Right cardiac atrium (tissue), 5 donors: ENCODE data around the gene CFAP70. TPM values are rescaled to one million over a fixed set of nuclear protein-coding genes. Genes with fewer than 3 reads are reported as not detected.

Source experiments
- ATAC-seq, 2 donors: fragments of 200-7000 bp; cut with Tn5 transposase; one replicate each; pipeline versions ENCODE4 v1.8.0 to v1.9.1; 2020; ENCODE audit warnings: moderate library complexity in 2 of 2, mild to moderate bottlenecking in 1 of 2
- DNase-seq, 3 donors: peaks; one replicate each; pipeline ENCODE4 v3.0.0-alpha.2; 2020
- H3K27ac ChIP-seq: one replicate; pipeline ENCODE4 v1.5.1; 2013; ENCODE audit warnings: mild to moderate bottlenecking, low read length, control low read depth, moderate library complexity
- H3K27me3 ChIP-seq: one replicate; pipeline ENCODE4 v1.6.1; 2013; ENCODE audit not compliant: control insufficient read depth, insufficient read depth
- H3K4me1 ChIP-seq: one replicate; pipeline ENCODE4 v1.6.1; 2013; ENCODE audit warnings: low read length; ENCODE audit not compliant: control insufficient read depth, insufficient read depth
- H3K4me3 ChIP-seq: one replicate; pipeline ENCODE4 v1.5.1; 2013; ENCODE audit warnings: low read length, control low read depth
- H3K9me3 ChIP-seq: one replicate; pipeline ENCODE4 v1.6.1; 2013; ENCODE audit warnings: low read length; ENCODE audit not compliant: control insufficient read depth
- WGBS: extraction: QIAGEN DNeasy Blood & Tissue Kit; methylation state at CpG from one replicate; pipeline ENCODE4 v1.1.7; 2013; 5-methylcytosine and 5-hydroxymethylcytosine counted together
- intact Hi-C, 4 donors: fragments of 100-400 bp; cut with DNase I; formaldehyde crosslinking; loops; one replicate each; pipeline versions ENCODE4 v1.11.0 to v1.14.0; 2022 to 2023
- polyA plus RNA-seq: library from polyadenylated mRNA; stranded (reverse); fragments of 200-250 nt; gene quantifications from one replicate; pipeline ENCODE4 v1.2.3, GENCODE V29; 2013
- total RNA-seq, 4 donors: library from RNA; stranded (reverse); fragmentation: NEBNext Ultra II Directional; extraction: Animal tissue kit (Norgen Biotek cat#: 25700); gene quantifications; one replicate each; pipeline ENCODE4 v1.2.1, GENCODE V29; 2021
- donor health status: healthy with polysubstance abuse.
- donor health status: DM: no; HTN: yes; CAD: no.
- donor health status: DM: no; HTN: no; CAD: no.
- donor health status: DM: no; HTN: yes; CAD: no; lungs with severe emphysema.
- donor health status: DM: yes; HTN: yes; CAD: no.

CFAP70 gene
- total and polyA plus RNA-seq, 5 donors, result 1.2 to 2.3 (median 1.8) TPM

DNA sequence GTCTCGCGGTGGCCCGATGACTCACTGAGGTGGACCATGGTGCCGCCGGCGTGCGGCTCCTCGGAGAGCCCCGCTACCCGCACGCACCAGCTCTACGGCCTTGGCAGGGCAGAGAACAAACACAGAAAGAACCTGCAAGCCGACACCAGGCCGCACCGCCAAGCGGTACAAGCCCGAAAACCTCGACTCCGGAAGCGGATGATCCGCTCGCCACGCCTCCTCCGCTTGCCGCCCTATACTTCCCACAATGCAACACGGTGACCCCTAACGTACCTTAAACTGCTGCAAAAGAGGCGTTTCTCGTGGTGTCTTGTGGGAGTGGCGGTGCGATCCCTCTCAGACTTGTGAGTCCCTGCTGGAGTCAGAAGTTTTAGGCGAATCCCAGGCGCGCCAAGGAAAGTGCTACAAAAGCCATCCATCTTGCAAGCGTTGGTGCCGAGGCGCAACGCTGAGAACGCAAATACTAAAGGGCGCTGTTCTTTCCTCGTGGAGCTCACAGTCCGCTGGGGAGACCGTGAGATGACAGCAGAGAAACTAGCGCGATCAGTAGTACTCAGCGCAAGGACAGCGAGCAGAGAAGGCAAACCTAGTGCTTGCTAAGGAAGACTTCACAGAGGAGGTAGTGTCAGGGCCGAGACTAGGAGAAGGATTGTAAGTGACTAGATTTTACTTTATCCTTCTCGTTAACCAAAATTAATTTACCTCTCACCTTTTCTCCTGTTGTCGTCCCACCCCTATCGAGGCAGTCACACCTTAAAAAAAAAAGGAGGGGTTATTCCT is 106.0 kb downstream of the CFAP70 start, which contains the start of gene MRPS16:
MRPS16 (minus strand) TSS at position 200 of the 780 bp plus-strand sequence; CDS start at position 38, 162 bp downstream.
- Histone ChIP-seq H3K9me3 (no peaks in the 10 kb centered on the region), H3K27me3 (no peaks in the 10 kb centered on the region), H3K27ac (peak within 1 kb of the TSS; percentile 89), H3K4me1 (peaks cover 4% of the 10 kb centered on the region), H3K4me3 (peak within 1 kb of the TSS; percentile 63)
- DNase-seq (peak; percentile 93 to 97 (median 95)), ATAC-seq (peak; percentile 98 to 99)
- intact Hi-C loops, result no loop called here
- under 1% methylated on average over 51 of the region's 51 CpGs for WGBS

DNA sequence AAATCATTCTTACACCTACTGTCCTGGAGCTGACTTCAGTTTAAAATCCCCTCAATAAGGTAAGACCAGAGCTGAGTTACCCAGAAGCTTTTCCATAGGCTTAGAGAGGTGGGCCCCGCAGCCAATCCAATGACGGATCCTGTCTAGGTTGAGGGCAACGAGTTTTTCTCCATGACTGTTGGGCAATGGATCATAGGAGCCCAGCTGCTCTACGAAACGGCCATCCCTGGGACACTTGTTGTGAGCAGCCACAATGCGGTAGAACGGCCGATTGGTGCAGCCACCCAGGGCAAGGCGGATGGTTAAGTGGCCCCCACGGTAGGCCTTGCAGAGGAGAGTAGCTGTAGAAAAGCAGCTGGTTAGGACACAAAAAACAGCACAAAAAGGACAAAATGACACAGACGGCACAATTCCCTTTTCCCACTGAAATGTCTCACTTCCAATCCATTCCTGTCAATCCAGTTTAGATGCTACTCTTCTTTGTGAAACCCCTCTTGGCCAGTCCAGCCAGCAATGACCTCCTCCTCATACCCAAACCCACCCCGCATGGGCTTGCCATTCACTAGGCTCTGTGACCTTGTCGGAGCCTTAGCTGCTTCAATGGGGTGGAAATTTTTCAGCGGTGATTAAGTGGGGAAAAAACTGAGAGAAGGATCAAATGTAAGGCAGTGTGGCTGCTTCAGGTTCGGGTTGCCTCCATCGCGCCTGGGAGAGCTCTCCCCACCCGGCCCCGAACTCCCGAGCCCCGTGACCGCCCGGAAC is 106.8 kb downstream of the CFAP70 start:
- Histone ChIP-seq H3K27me3 (no peaks in the 10 kb centered on the region), H3K4me3 (peak overlapping the region; percentile 63), H3K4me1 (peaks cover 4% of the 10 kb centered on the region), H3K9me3 (no peaks in the 10 kb centered on the region), H3K27ac (peak overlapping the region; percentile 73)
- no peak for DNase-seq
- intact Hi-C loops, result no loop called here
- ATAC-seq, result peak; percentile 76 to 83
- 19% methylated on average over 23 of the region's 23 CpGs for WGBS

DNA sequence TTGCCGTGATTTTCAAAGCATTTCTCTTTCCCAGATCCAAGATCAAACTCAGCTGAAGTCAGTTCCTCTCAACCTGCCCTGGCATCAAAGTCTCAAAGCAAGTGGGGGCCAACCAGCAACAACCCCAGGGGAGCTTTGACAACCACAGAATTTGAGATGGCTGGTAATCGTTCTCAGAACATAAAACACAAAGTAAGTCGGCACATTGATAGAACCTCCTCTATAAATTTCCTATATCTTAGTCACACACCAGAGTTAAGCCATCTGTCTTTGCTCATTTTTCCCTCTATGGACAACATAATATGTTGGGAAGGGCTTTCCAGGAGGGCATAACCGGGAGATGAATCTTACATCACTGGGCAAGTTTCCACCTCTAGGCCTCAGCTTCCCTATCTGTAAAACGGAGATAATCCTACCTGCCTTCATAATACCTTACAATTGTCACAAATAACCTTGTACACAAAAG is 110.4 kb downstream of the CFAP70 start:
- H3K4me3 ChIP-seq, result no peak overlapping the region
- no peak for ATAC-seq
- no peak for DNase-seq
- H3K9me3 ChIP-seq, result no peaks in the 10 kb centered on the region
- intact Hi-C loops, result no loop called here
- 75% methylated on average over 5 of the region's 5 CpGs for WGBS
- H3K4me1 ChIP-seq, result peaks cover 7% of the 10 kb centered on the region
- H3K27ac ChIP-seq, result no peak overlapping the region
- no peaks in the 10 kb centered on the region for H3K27me3 ChIP-seq

GRCh38 chr10:73247509-73248258 is 111.0 kb downstream of the CFAP70 start:
- no peak for DNase-seq
- Histone ChIP-seq H3K9me3 (no peaks in the 10 kb centered on the region), H3K27me3 (no peaks in the 10 kb centered on the region), H3K4me3 (peak overlapping the region; percentile 68), H3K27ac (peak overlapping the region; percentile 24), H3K4me1 (peaks cover 7% of the 10 kb centered on the region)
- 43% methylated on average over 4 of the region's 4 CpGs for WGBS
- ATAC-seq, result no peak
- intact Hi-C loops, result no loop called here

DNA sequence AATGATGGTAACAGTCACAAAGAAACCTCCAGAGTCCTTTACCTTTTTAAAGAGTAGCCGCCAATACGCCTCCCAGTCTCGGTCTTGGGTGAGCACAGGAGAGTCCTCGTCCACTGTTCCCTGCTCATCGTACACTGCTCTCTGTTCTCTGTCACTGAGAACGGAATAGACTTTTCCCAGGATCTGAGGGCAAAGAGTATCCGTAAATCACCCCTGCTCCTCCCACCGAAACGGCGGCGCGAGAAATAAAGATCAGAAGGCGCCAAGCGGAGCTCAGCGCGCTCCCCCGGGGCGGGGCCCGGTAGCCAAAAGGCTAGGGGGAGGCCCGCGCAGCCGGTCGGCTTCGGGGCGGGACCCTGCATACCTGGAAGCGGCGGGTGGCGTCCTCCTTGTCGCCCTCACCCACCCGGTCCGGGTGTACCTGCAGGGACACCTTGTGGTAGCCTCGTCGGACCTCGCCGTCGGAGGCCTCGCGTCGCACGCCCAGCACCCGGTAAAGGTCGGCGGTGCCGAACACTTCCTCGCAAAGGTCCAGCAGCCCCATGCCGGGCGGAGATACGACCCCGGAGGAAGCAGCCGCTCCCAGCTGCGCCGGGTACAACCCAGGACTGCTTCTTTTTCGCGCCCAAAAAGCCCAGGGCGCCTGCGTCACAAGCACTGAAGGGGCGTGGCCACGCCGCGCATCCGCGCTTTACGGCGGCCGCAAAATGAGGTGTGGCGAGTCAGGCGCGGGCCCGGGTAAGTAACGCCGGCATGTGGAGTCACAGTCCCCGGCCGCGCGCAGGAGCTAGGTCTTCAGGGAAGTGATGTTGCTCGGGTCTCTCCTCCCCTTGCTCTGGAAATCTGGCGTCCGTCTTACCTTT is 111.8 kb downstream of the CFAP70 start, which contains the start of gene DNAJC9:
DNAJC9 (minus strand) TSS at position 610 of the 863 bp plus-strand sequence; CDS start at position 544, 66 bp downstream.
- intact Hi-C loops, result no loop called here
- under 1% methylated on average over 78 of the region's 78 CpGs for WGBS
- peaks cover 7% of the 10 kb centered on the region for H3K4me1 ChIP-seq

DNA sequence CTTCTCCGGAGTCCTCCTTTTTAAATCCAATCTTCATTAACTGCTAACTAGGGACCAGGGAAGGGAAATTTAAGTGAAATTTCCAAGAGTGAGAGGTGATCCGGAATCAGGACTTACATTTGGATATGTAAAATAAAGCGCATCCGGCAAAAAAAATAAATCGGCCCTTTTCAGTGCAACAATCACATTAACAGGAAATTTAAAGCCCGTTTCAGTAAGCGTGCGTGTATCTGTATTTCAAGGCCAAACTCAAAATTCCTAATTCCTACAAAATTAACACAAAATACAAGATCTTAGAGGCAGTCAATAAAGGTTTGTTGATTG is 112.4 kb downstream of the CFAP70 start:
- Histone ChIP-seq H3K4me3 (peak overlapping the region; percentile 68), H3K27ac (no peak overlapping the region), H3K27me3 (no peaks in the 10 kb centered on the region), H3K9me3 (no peaks in the 10 kb centered on the region), H3K4me1 (peaks cover 3% of the 10 kb centered on the region)
- 4% methylated on average over 8 of the region's 8 CpGs for WGBS
- ATAC-seq (no peak), DNase-seq (no peak)
- intact Hi-C loops, result no loop called here

More for the DNA sequence above, 111.8 kb downstream of the CFAP70 start, which contains the start of gene DNAJC9:
- H3K27ac ChIP-seq, result peak within 1 kb of the TSS; percentile 24
- DNase-seq (peak; percentile 96 to 99 (median 99)), ATAC-seq (peak; percentile 97)
- H3K27me3 ChIP-seq, result no peaks in the 10 kb centered on the region
- no peaks in the 10 kb centered on the region for H3K9me3 ChIP-seq
- peak within 1 kb of the TSS; percentile 68 for H3K4me3 ChIP-seq

- Histone ChIP-seq H3K4me3 (no peak overlapping the region), H3K27ac (no peak overlapping the region), H3K9me3 (no peaks in the 10 kb centered on the region), H3K27me3 (no peaks in the 10 kb centered on the region), H3K4me1 (peaks cover 3% of the 10 kb centered on the region)
- no peak for ATAC-seq
- DNase-seq, result no peak
- intact Hi-C loops, result no loop called here
- 37% methylated on average over 8 of the region's 8 CpGs for WGBS
These were observed 113.7 kb downstream of the CFAP70 start for GRCh38 chr10:73244866-73245477.

DNA sequence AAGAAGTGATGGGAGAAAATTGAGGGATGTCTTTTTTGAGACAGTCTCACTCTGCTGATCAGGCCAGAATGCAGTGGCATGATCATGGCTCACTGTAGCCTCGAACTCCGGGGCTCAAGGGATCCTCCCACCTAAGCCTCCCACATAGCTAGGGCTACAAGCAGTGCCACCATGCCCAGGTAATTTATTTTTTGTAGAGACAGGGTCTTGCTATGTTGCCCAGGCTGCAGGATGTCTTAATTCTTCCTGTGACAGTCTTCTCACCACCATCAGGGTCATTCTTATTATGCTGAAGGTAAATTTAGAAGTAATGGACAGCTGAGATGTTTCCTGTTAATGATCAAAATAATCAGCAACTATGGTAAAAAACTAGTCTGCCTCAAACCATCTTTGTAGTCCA is 118.8 kb downstream of the CFAP70 start:
- no peaks in the 10 kb centered on the region for H3K9me3 ChIP-seq
- H3K27ac ChIP-seq, result no peak overlapping the region
- ATAC-seq (no peak), DNase-seq (no peak)
- WGBS, result 94% methylated on average over 2 of the region's 2 CpGs
- no peak overlapping the region for H3K4me3 ChIP-seq
- intact Hi-C loops, result no loop called here
- H3K4me1 ChIP-seq, result peaks cover 1% of the 10 kb centered on the region
- no peaks in the 10 kb centered on the region for H3K27me3 ChIP-seq

GRCh38 chr10:73238990-73239566 is 119.6 kb downstream of the CFAP70 start:
- H3K9me3 ChIP-seq, result no peaks in the 10 kb centered on the region
- DNase-seq, result no peak
- no peak overlapping the region for H3K27ac ChIP-seq
- ATAC-seq, result no peak
- intact Hi-C loops, result no loop called here
- H3K4me3 ChIP-seq, result no peak overlapping the region
- 92% methylated on average over 5 of the region's 5 CpGs for WGBS
- H3K4me1 ChIP-seq, result no peaks in the 10 kb centered on the region
- no peaks in the 10 kb centered on the region for H3K27me3 ChIP-seq
